ENCODE measurements around the gene SLC47A2. TPM values are rescaled to one million over a fixed set of nuclear protein-coding genes. Genes with fewer than 3 reads are reported as not detected.
A peak's percentile ranks its signal among the peaks of the same experiment; 100 is the strongest.
"Not testable (repeated sequence)": the region's sequence is repeated elsewhere in the genome, so short reads cannot be mapped to it uniquely, and the experiment has no call there.

Gene SLC47A2
- total RNA-seq, 1 donor from 2014 or later, result not detected

GRCh38 chr17:19676896-19677295, 39.5 kb downstream of the SLC47A2 start:
- no peaks in the 10 kb centered on the region for H3K27me3 ChIP-seq
- TF ChIP-seq CTCF (IDR thresholded peaks at IDR 0.05), result no peak
- no peaks in the 10 kb centered on the region for H3K9me3 ChIP-seq
- DNase-seq (no peak), ATAC-seq (peak; percentile 80)
- no peak overlapping the region for H3K4me3 ChIP-seq
- H3K27ac ChIP-seq, result no peak overlapping the region
- peaks cover 15% of the 10 kb centered on the region for H3K36me3 ChIP-seq
- intact Hi-C loops (cut with DNase I), result no loop called here
- H3K4me1 ChIP-seq, result peaks cover 7% of the 10 kb centered on the region

- peaks cover 35% of the 10 kb centered on the region for H3K36me3 ChIP-seq
- intact Hi-C loops (cut with DNase I), result no loop called here
- TF ChIP-seq CTCF (IDR thresholded peaks at IDR 0.05), result no peak
- no peaks in the 10 kb centered on the region for H3K9me3 ChIP-seq
- peaks cover 16% of the 10 kb centered on the region for H3K4me1 ChIP-seq
- no peaks in the 10 kb centered on the region for H3K27me3 ChIP-seq
- peak overlapping the region; percentile 11 for H3K27ac ChIP-seq
- DNase-seq (no peak), ATAC-seq (peak; percentile 84)
- H3K4me3 ChIP-seq, result no peak overlapping the region
Observed at GRCh38 chr17:19673623-19674022, 42.8 kb downstream of the SLC47A2 start.

GRCh38 chr17:19672009-19672750, 44.2 kb downstream of the SLC47A2 start:
- Histone ChIP-seq H3K4me3 (no peak overlapping the region), H3K27ac (peak overlapping the region; percentile 49), H3K4me1 (peaks cover 16% of the 10 kb centered on the region), H3K27me3 (no peaks in the 10 kb centered on the region), H3K9me3 (no peaks in the 10 kb centered on the region), H3K36me3 (peaks cover 33% of the 10 kb centered on the region)
- intact Hi-C loops (cut with DNase I), result no loop called here
- TF ChIP-seq CTCF (IDR thresholded peaks at IDR 0.05), result no peak
- ATAC-seq, result peak; percentile 67
- no peak for DNase-seq

GRCh38 chr17:19671433-19671832, 45.0 kb downstream of the SLC47A2 start:
- Histone ChIP-seq H3K4me1 (peaks cover 16% of the 10 kb centered on the region), H3K27me3 (no peaks in the 10 kb centered on the region), H3K27ac (peak overlapping the region; percentile 49), H3K36me3 (peaks cover 33% of the 10 kb centered on the region), H3K4me3 (no peak overlapping the region), H3K9me3 (no peaks in the 10 kb centered on the region)
- intact Hi-C loops (cut with DNase I), result no loop called here
- TF ChIP-seq CTCF (IDR thresholded peaks at IDR 0.05), result no peak
- ATAC-seq, result peak; percentile 11
- no peak for DNase-seq

- Histone ChIP-seq H3K4me3 (no peak overlapping the region), H3K36me3 (peaks cover 30% of the 10 kb centered on the region), H3K9me3 (no peaks in the 10 kb centered on the region), H3K4me1 (peaks cover 16% of the 10 kb centered on the region), H3K27ac (no peak overlapping the region), H3K27me3 (no peaks in the 10 kb centered on the region)
- no peak for TF ChIP-seq CTCF (IDR thresholded peaks at IDR 0.05)
- ATAC-seq, result no peak
- intact Hi-C loops (cut with DNase I), result no loop called here
- no peak for DNase-seq
Observed at GRCh38 chr17:19670908-19671307, 45.5 kb downstream of the SLC47A2 start.

- H3K4me1 ChIP-seq, result peaks cover 16% of the 10 kb centered on the region
- intact Hi-C loops (cut with DNase I); H3K27me3 ChIP-seq; H3K9me3 ChIP-seq; H3K4me3 ChIP-seq; H3K27ac ChIP-seq; DNase-seq; ATAC-seq: not testable (repeated sequence)
- peaks cover 31% of the 10 kb centered on the region for H3K36me3 ChIP-seq
Observed at GRCh38 chr17:19669680-19670079, 46.7 kb downstream of the SLC47A2 start.

Measured in upper lobe of right lung (tissue), 1 donor.